MM.1S (cell line): Measurements from ENCODE around the gene HAT1.

Experiments used
- DNase-seq: peaks from one replicate; pipeline ENCODE4 v3.0.0-alpha.2; 2015
- H2AFZ ChIP-seq: fragments of 300-600 bp; sonication (generic); 2 replicates; pipeline ENCODE4 v1.6.0; 2016; ENCODE audit warnings: antibody characterized with exemption, low read length
- H3F3A ChIP-seq: fragments of 300-600 bp; sonication (generic); 2 replicates; pipeline ENCODE4 v1.6.1; 2016; ENCODE audit warnings: mild to moderate bottlenecking, antibody characterized with exemption, low read length, moderate library complexity, mixed read lengths; ENCODE audit not compliant: insufficient read depth
- H3K27ac ChIP-seq: fragments of 300-600 bp; sonication (generic); 2 replicates; pipeline ENCODE4 v1.5.1; 2016; ENCODE audit warnings: mild to moderate bottlenecking, low read length
- H3K27me3 ChIP-seq: fragments of 300-600 bp; sonication (generic); replicated peaks from 2 replicates; pipeline ENCODE4 v1.6.0; 2016; ENCODE audit warnings: low read length; ENCODE audit not compliant: insufficient read depth
- H3K36me3 ChIP-seq: fragments of 300-600 bp; sonication (generic); replicated peaks from 2 replicates; pipeline ENCODE4 v1.6.1; 2016; ENCODE audit warnings: mild to moderate bottlenecking, low read length, mixed read lengths; ENCODE audit not compliant: insufficient read depth
- H3K4me1 ChIP-seq: fragments of 300-600 bp; sonication (generic); 2 replicates; pipeline ENCODE4 v1.6.1; 2016; ENCODE audit warnings: low read length, mixed read lengths
- H3K4me2 ChIP-seq: fragments of 300-600 bp; sonication (generic); 2 replicates; pipeline ENCODE4 v1.6.0; 2016; ENCODE audit warnings: low read depth, low read length
- H3K4me3 ChIP-seq: fragments of 300-600 bp; sonication (generic); 2 replicates; pipeline ENCODE4 v1.5.1; 2016; ENCODE audit warnings: low read length, mixed read lengths
- H3K79me2 ChIP-seq: fragments of 300-600 bp; sonication (generic); 2 replicates; pipeline ENCODE4 v1.6.1; 2016; ENCODE audit warnings: mixed run types, low read length, mixed read lengths
- H3K9ac ChIP-seq: fragments of 300-600 bp; sonication (generic); 2 replicates; pipeline ENCODE4 v1.6.1; 2016; ENCODE audit warnings: low read length, mixed read lengths
- H3K9me2 ChIP-seq: fragments of 300-600 bp; sonication (generic); replicated peaks from 2 replicates; pipeline ENCODE4 v1.6.1; 2016; ENCODE audit warnings: mild to moderate bottlenecking, low read length, mixed read lengths; ENCODE audit not compliant: insufficient read depth
- H3K9me3 ChIP-seq: fragments of 300-600 bp; sonication (generic); replicated peaks from 2 replicates; pipeline ENCODE4 v1.6.1; 2016; ENCODE audit warnings: mild to moderate bottlenecking, low read length, mixed read lengths; ENCODE audit not compliant: insufficient read depth
- H4K20me1 ChIP-seq: fragments of 300-600 bp; sonication (generic); 2 replicates; pipeline ENCODE4 v1.6.1; 2016; ENCODE audit warnings: mild to moderate bottlenecking, low read length, moderate library complexity, mixed read lengths; ENCODE audit not compliant: insufficient read depth
- EZH2 ChIP-seq: fragments of 300-600 bp; sonication (generic); optimal IDR thresholded peaks from 2 replicates; pipeline ENCODE3; 2017; ENCODE audit warnings: low read depth, mild to moderate bottlenecking, antibody characterized with exemption, low read length, mixed read lengths
- EZH2phosphoT487 ChIP-seq: fragments of 300-600 bp; sonication (generic); IDR thresholded peaks from 2 replicates; pipeline ENCODE4 v1.6.1; 2018; ENCODE audit warnings: antibody characterized with exemption, low read length
- TF ChIP-seq, protein P1 (sequence below): fragments of 300-600 bp; sonication (generic); IDR thresholded peaks from 2 replicates; pipeline ENCODE4 v1.5.1; 2016; ENCODE audit warnings: antibody characterized with exemption, low read length, mixed read lengths

HAT1 gene

DNA sequence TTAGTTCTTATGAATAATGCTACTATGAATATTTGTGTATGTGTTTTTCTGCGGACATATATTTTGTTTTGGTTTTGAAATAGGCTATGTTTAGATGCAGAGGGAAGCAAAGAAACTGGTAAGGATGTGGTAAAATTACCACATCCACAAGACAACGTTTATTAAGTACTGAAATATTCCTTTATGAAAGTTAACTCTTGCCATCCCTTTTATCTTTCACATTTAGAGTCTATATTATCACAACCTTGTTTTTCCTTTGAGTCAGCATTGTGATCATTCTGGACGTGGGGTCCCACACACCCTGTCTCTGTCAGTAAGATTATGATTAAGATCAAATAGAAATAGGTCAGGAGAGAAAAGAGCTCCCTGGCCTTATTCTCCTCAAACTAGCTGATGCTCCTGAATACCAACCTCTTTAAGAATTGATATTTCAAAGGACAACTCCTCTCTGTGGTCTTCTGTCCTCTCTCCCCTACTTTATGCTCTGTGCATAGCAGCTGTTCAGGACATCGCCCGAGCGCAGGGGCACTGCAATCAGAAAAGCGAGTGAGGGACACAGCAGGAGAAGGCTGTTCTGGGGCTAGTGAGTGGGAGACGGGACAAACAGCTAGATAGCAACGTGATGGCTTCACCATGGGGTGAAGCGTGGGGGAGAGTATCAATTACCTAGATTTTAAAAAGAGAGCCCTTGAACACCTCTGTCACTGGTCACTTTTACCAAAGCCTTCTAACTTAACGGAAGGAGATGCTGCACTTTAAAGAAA, 89.7 kb downstream of the HAT1 start:
- H3K4me3 ChIP-seq: no peak overlapping the region
- H3K4me1 ChIP-seq: no peaks in the 10 kb centered on the region
- no peak overlapping the region for H3K4me2 ChIP-seq
- TF ChIP-seq EZH2phosphoT487 (no peak), EZH2 (no peak)
- TF ChIP-seq, protein P1, sequence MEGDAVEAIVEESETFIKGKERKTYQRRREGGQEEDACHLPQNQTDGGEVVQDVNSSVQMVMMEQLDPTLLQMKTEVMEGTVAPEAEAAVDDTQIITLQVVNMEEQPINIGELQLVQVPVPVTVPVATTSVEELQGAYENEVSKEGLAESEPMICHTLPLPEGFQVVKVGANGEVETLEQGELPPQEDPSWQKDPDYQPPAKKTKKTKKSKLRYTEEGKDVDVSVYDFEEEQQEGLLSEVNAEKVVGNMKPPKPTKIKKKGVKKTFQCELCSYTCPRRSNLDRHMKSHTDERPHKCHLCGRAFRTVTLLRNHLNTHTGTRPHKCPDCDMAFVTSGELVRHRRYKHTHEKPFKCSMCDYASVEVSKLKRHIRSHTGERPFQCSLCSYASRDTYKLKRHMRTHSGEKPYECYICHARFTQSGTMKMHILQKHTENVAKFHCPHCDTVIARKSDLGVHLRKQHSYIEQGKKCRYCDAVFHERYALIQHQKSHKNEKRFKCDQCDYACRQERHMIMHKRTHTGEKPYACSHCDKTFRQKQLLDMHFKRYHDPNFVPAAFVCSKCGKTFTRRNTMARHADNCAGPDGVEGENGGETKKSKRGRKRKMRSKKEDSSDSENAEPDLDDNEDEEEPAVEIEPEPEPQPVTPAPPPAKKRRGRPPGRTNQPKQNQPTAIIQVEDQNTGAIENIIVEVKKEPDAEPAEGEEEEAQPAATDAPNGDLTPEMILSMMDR: no peak
- no peaks in the 10 kb centered on the region for H3K9me3 ChIP-seq
- no peaks in the 10 kb centered on the region for H3K9me2 ChIP-seq
- H3K79me2 ChIP-seq: no peaks in the 10 kb centered on the region
- H2AFZ ChIP-seq: no peak overlapping the region
- H3K9ac ChIP-seq: no peak overlapping the region
- no peaks in the 10 kb centered on the region for H3K27me3 ChIP-seq
- no peak for DNase-seq
- H3K27ac ChIP-seq: no peak overlapping the region
- no peaks in the 10 kb centered on the region for H3F3A ChIP-seq
- H4K20me1 ChIP-seq: no peaks in the 10 kb centered on the region
- no peaks in the 10 kb centered on the region for H3K36me3 ChIP-seq

DNA sequence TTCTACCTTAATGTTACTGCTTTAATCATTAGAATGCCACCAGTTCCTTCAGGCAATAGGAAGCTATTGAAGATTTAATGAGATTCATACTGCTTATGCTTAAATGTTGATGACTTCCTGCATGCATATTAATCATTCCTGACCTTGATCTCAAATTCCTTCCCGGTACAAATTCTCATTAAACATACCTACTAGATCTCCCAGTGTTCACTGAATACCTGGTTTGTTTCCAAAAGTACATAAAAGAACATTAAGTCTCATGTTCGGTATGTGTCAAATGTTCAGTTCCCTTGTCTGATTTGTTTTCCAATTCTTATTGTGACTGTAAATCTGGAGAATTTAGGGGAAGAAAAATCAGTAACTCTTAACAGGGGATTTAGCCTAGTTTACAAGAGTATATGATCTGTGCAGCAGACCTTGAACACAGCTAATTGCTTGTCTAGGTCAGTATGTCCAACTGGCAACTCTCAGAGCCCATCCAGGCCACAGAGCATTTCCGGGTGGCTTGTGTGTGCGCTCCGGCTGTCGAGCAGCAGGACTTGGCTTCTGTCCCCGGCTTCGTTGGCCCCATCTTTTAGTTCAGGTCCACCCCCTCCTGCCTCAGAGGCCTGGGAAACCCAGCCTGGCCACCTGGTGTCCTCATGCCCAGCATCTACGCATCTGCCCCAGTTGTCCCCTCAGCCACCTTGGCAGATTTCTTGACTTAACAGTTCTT, 90.6 kb downstream of the HAT1 start:
- Histone ChIP-seq H4K20me1 (no peaks in the 10 kb centered on the region), H3K9me3 (no peaks in the 10 kb centered on the region), H3K4me1 (no peaks in the 10 kb centered on the region), H3K27me3 (no peaks in the 10 kb centered on the region), H3F3A (no peaks in the 10 kb centered on the region), H3K36me3 (no peaks in the 10 kb centered on the region), H3K4me3 (no peak overlapping the region), H3K9me2 (no peaks in the 10 kb centered on the region), H3K9ac (no peak overlapping the region), H3K79me2 (no peaks in the 10 kb centered on the region), H3K4me2 (no peak overlapping the region), H3K27ac (no peak overlapping the region), H2AFZ (no peak overlapping the region)
- TF ChIP-seq, protein P1: no peak
- no peak for TF ChIP-seq EZH2phosphoT487
- no peak for TF ChIP-seq EZH2
- no peak for DNase-seq

DNA sequence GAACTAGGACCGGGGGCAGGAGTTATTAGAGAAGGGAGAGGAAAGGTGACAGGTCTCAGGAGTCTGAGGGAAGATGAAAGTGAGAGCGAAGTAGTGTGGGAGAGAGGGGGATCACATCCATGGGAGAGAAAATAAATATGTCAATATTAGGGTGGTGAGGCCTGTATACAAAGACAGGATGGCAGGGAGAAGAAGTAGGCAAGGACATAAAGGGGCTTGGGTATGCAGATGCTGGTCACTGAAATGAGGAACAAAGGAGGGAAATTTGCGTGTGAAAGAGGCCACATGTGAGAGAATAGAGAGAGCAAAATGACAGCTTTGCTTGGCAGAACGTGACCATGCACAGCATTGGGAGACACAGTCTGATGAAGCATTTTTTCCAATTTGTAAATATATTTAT, 91.1 kb downstream of the HAT1 start:
- DNase-seq: no peak
- Histone ChIP-seq H3K79me2 (no peaks in the 10 kb centered on the region), H3K4me1 (no peaks in the 10 kb centered on the region), H3K9ac (no peak overlapping the region), H2AFZ (no peak overlapping the region), H3K27ac (no peak overlapping the region), H3K4me2 (no peak overlapping the region), H3K9me2 (no peaks in the 10 kb centered on the region), H3K27me3 (no peaks in the 10 kb centered on the region), H3K4me3 (no peak overlapping the region), H3K36me3 (no peaks in the 10 kb centered on the region), H3F3A (no peaks in the 10 kb centered on the region), H4K20me1 (no peaks in the 10 kb centered on the region), H3K9me3 (no peaks in the 10 kb centered on the region)
- TF ChIP-seq EZH2phosphoT487 (no peak), EZH2 (no peak)
- TF ChIP-seq, protein P1: no peak
